ENCODE results near the gene PHOX2A. TPM values are rescaled to one million over a fixed set of nuclear protein-coding genes. Genes with fewer than 3 reads are reported as not detected.

PHOX2A gene
- total and polyA plus RNA-seq, 7 experiments from 2014 or later, result not detected

GRCh38 chr11:72251614-72252013 lies 7.6 kb upstream of the PHOX2A start:
- Histone ChIP-seq H3K9me3 (ENCODE audit: control insufficient read depth in 2 of 3, low read length in 3 of 3) (no peaks in the 10 kb centered on the region), H3K4me1 (ENCODE audit: control insufficient read depth in 2 of 2, insufficient read depth in 2 of 2, low read length in 2 of 2) (no peaks in the 10 kb centered on the region), H3K4me3 (ENCODE audit: low read length) (no peak overlapping the region), H3K36me3 (ENCODE audit: control insufficient read depth in 2 of 3, insufficient read depth in 3 of 3, low read length in 3 of 3) (no peaks in the 10 kb centered on the region), H3K27ac (ENCODE audit: low read depth, low read length) (no peak overlapping the region), H3K27me3 (ENCODE audit: control insufficient read depth in 2 of 2, insufficient read depth in 2 of 2, low read length in 2 of 2) (no peaks in the 10 kb centered on the region)
- no peak for DNase-seq
- intact Hi-C loops (cut with micrococcal nuclease), result no loop called here
- Mint-ChIP-seq H3K27me3 (peaks cover 11 to 28% (median 20%) of the 10 kb centered on the region in 5 donors), H3K27ac (no peak overlapping the region), H3K36me3 (no peaks in the 10 kb centered on the region), H3K4me1 (no peaks in the 10 kb centered on the region), H3K9me3 (no peaks in the 10 kb centered on the region), H3K4me3 (no peak overlapping the region)
- ChIA-PET POLR2A (no interaction called here), CTCF (interaction anchor here (0.6 kb wide), 1 partner anchor 8 kb away, joined by 4 read pairs; no protein-coding TSS in a partner anchor)
- ATAC-seq, result no peak

DNA sequence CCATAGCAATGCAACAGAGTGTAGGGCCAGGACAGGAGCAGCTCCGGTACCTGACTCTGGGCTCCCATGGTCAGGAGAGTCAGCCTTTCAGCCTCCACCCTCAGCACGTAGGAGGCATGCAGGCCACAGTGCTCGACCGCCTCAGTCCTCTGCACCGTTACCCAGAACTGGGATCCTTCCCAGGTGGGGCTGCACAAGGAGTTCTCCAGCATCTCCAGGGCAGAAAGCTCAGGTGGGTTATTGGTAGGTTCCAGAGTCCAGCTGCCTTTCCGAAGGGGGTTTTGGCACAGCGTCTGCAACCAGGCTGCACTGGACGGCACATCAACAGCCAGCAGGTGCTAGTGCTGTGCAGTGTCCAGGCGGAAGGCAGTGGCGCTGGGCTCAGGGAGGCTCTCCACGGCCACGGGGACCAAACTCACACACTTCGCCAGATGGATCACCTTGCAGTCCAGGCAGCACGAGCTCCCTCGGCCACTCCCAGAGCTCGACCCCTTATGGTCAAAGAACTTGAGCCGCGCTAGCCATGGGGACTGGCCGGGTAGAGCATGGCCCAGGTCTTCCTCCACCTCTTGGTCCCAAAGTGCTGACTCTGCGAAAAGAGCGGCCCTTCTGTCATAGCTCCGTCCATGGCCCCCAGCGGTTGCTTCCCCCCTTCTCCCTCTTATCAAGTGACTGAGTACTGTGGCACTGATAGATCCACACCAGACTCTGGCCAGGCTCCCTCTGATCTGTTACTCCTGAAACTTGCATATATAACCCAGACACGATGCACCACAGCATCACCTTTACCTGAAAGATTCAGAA lies 6.9 kb upstream of the PHOX2A start:
- no peak overlapping the region for H3K4me3 Mint-ChIP-seq
- intact Hi-C loops (cut with micrococcal nuclease), result no loop called here
- H3K27ac Mint-ChIP-seq, result no peak overlapping the region
- no peak for ATAC-seq
- Histone ChIP-seq H3K9me3 (ENCODE audit: control insufficient read depth in 2 of 3, low read length in 3 of 3) (no peaks in the 10 kb centered on the region), H3K27ac (ENCODE audit: low read depth, low read length) (no peak overlapping the region), H3K4me1 (ENCODE audit: control insufficient read depth in 2 of 2, insufficient read depth in 2 of 2, low read length in 2 of 2) (no peaks in the 10 kb centered on the region), H3K27me3 (ENCODE audit: control insufficient read depth in 2 of 2, insufficient read depth in 2 of 2, low read length in 2 of 2) (no peaks in the 10 kb centered on the region), H3K4me3 (ENCODE audit: low read length) (no peak overlapping the region), H3K36me3 (ENCODE audit: control insufficient read depth in 2 of 3, insufficient read depth in 3 of 3, low read length in 3 of 3) (no peaks in the 10 kb centered on the region)
- H3K9me3 Mint-ChIP-seq, result no peaks in the 10 kb centered on the region
- ChIA-PET POLR2A (no interaction called here), CTCF (interaction anchor here (0.6 kb wide), 1 partner anchor 9 kb away, joined by 4 read pairs; no protein-coding TSS in a partner anchor)
- no peaks in the 10 kb centered on the region for H3K36me3 Mint-ChIP-seq
- DNase-seq, result no peak
- no peaks in the 10 kb centered on the region for H3K4me1 Mint-ChIP-seq
- H3K27me3 Mint-ChIP-seq, result peaks cover 11 to 26% (median 20%) of the 10 kb centered on the region in 5 donors

GRCh38 chr11:72249961-72250360 lies 6.0 kb upstream of the PHOX2A start:
- no peaks in the 10 kb centered on the region for H3K9me3 Mint-ChIP-seq
- Histone ChIP-seq H3K27ac (ENCODE audit: low read depth, low read length) (no peak overlapping the region), H3K36me3 (ENCODE audit: control insufficient read depth in 2 of 3, insufficient read depth in 3 of 3, low read length in 3 of 3) (no peaks in the 10 kb centered on the region), H3K27me3 (ENCODE audit: control insufficient read depth in 2 of 2, insufficient read depth in 2 of 2, low read length in 2 of 2) (peaks cover 0 to 1% of the 10 kb centered on the region in 2 donors), H3K9me3 (ENCODE audit: control insufficient read depth in 2 of 3, low read length in 3 of 3) (no peaks in the 10 kb centered on the region), H3K4me3 (ENCODE audit: low read length) (no peak overlapping the region), H3K4me1 (ENCODE audit: control insufficient read depth in 2 of 2, insufficient read depth in 2 of 2, low read length in 2 of 2) (no peaks in the 10 kb centered on the region)
- peaks cover 0 to under 1% (median 0%) of the 10 kb centered on the region in 7 donors for H3K4me1 Mint-ChIP-seq
- no peak overlapping the region for H3K4me3 Mint-ChIP-seq
- DNase-seq, result no peak
- ChIA-PET CTCF (no interaction called here), POLR2A (no interaction called here)
- H3K27ac Mint-ChIP-seq, result no peak overlapping the region
- no peak for ATAC-seq
- no peaks in the 10 kb centered on the region for H3K36me3 Mint-ChIP-seq
- peaks cover 11 to 22% (median 20%) of the 10 kb centered on the region in 5 donors for H3K27me3 Mint-ChIP-seq
- intact Hi-C loops (cut with micrococcal nuclease), result no loop called here

DNA sequence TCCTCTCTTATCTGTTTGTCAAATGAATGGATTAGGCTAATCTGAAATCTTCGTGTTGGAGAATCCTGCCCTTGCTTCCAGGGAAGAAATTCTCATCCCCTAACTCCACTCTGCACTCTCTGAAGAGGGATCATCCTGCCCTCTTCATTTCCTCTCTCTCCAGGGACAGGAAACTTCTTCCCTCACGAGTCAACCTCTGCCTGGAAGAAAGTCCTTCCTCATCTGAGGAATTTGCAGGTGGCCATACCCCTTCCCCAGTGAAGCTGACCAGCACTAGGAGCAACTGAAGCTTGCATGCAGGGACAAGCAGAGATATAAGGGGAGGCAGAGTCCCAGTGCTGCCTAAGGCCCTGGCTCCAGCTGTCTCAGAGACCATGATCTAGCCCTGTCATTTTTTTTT lies 3.6 kb upstream of the PHOX2A start:
- Histone ChIP-seq H3K4me1 (ENCODE audit: control insufficient read depth in 2 of 2, insufficient read depth in 2 of 2, low read length in 2 of 2) (no peaks in the 10 kb centered on the region), H3K9me3 (ENCODE audit: control insufficient read depth in 2 of 3, low read length in 3 of 3) (no peaks in the 10 kb centered on the region), H3K27ac (ENCODE audit: low read depth, low read length) (no peak overlapping the region), H3K4me3 (ENCODE audit: low read length) (no peak overlapping the region), H3K36me3 (ENCODE audit: control insufficient read depth in 2 of 3, insufficient read depth in 3 of 3, low read length in 3 of 3) (no peaks in the 10 kb centered on the region), H3K27me3 (ENCODE audit: control insufficient read depth in 2 of 2, insufficient read depth in 2 of 2, low read length in 2 of 2) (peaks cover 0 to 16% of the 10 kb centered on the region in 2 donors)
- POLR2A ChIA-PET, result no interaction called here
- Mint-ChIP-seq H3K36me3 (peaks cover 0 to 1% (median 0%) of the 10 kb centered on the region in 5 donors), H3K4me3 (no peak overlapping the region), H3K27me3 (peaks cover 15 to 26% (median 23%) of the 10 kb centered on the region in 5 donors), H3K27ac (no peak overlapping the region), H3K4me1 (peaks cover 5 to 15% (median 12%) of the 10 kb centered on the region in 7 donors), H3K9me3 (peaks cover 0 to 2% (median 0%) of the 10 kb centered on the region in 11 donors)
- DNase-seq, result no peak
- intact Hi-C loops (cut with micrococcal nuclease), result no loop called here
- CTCF ChIA-PET, result no interaction called here
- ATAC-seq, result no peak

- Mint-ChIP-seq H3K4me1 (peaks cover 15 to 32% (median 26%) of the 10 kb centered on the region in 7 donors), H3K4me3 (no peak overlapping the region), H3K27ac (no peak overlapping the region), H3K9me3 (peaks cover 0 to 2% (median 0%) of the 10 kb centered on the region in 11 donors), H3K36me3 (peaks cover 0 to 4% (median 0%) of the 10 kb centered on the region in 5 donors), H3K27me3 (peaks cover 35 to 44% (median 40%) of the 10 kb centered on the region in 5 donors)
- Histone ChIP-seq H3K9me3 (ENCODE audit: control insufficient read depth in 2 of 3, low read length in 3 of 3) (no peaks in the 10 kb centered on the region), H3K27me3 (ENCODE audit: control insufficient read depth in 2 of 2, insufficient read depth in 2 of 2, low read length in 2 of 2) (peaks cover 0 to 26% of the 10 kb centered on the region in 2 donors), H3K4me3 (ENCODE audit: low read length) (no peak overlapping the region), H3K4me1 (ENCODE audit: control insufficient read depth in 2 of 2, insufficient read depth in 2 of 2, low read length in 2 of 2) (peaks cover 0 to 7% of the 10 kb centered on the region in 2 donors), H3K27ac (ENCODE audit: low read depth, low read length) (no peak overlapping the region), H3K36me3 (ENCODE audit: control insufficient read depth in 2 of 3, insufficient read depth in 3 of 3, low read length in 3 of 3) (no peaks in the 10 kb centered on the region)
- intact Hi-C loops (cut with micrococcal nuclease), result no loop called here
- ChIA-PET CTCF (interaction anchor here (0.6 to 1.0 kb wide), 2 partner anchors 37 to 186 kb away, joined by 3 read pairs; no protein-coding TSS in a partner anchor), POLR2A (no interaction called here)
- DNase-seq (no peak), ATAC-seq (no peak)
Observed at GRCh38 chr11:72245263-72245816, 1.4 kb upstream of the PHOX2A start.

- Mint-ChIP-seq H3K4me3 (peak overlapping the region in 7 of 10 donors; percentile 6 to 67 (median 16)), H3K27ac (peak overlapping the region in 1 of 9 donors; percentile 7), H3K36me3 (peaks cover 0 to 4% (median 0%) of the 10 kb centered on the region in 5 donors), H3K9me3 (peaks cover 0 to 2% (median 0%) of the 10 kb centered on the region in 11 donors), H3K4me1 (peaks cover 17 to 34% (median 29%) of the 10 kb centered on the region in 7 donors), H3K27me3 (peaks cover 36 to 43% (median 40%) of the 10 kb centered on the region in 5 donors)
- H3K4me3 ChIP-seq (ENCODE audit: low read length), result no peak overlapping the region
- H3K27ac ChIP-seq (ENCODE audit: low read depth, low read length), result no peak overlapping the region
- intact Hi-C loops (cut with micrococcal nuclease), result no loop called here
- H3K36me3 ChIP-seq (ENCODE audit: control insufficient read depth in 2 of 3, insufficient read depth in 3 of 3, low read length in 3 of 3), result no peaks in the 10 kb centered on the region
- CTCF ChIA-PET, result interaction anchor here (1.0 kb wide), 1 partner anchor 186 kb away, joined by 3 read pairs; no protein-coding TSS in a partner anchor
- POLR2A ChIA-PET, result no interaction called here
- ATAC-seq (no peak), DNase-seq (no peak)
- H3K4me1 ChIP-seq (ENCODE audit: control insufficient read depth in 2 of 2, insufficient read depth in 2 of 2, low read length in 2 of 2), result peaks cover 0 to 12% of the 10 kb centered on the region in 2 donors
- peaks cover 0 to 31% of the 10 kb centered on the region in 2 donors for H3K27me3 ChIP-seq (ENCODE audit: control insufficient read depth in 2 of 2, insufficient read depth in 2 of 2, low read length in 2 of 2)
- H3K9me3 ChIP-seq (ENCODE audit: control insufficient read depth in 2 of 3, low read length in 3 of 3), result no peaks in the 10 kb centered on the region
Observed at GRCh38 chr11:72244361-72245262, 636 bp upstream of the PHOX2A start.

Data from naive thymus-derived CD4-positive, alpha-beta T cell (primary cell).